Fibroblast of mammary gland (primary cell): ENCODE results near the gene SCGB2B2.

Experiments used
- DNase-seq: peaks from one replicate; pipeline ENCODE4 v3.0.0-alpha.2; 2010; ENCODE audit warnings: low read depth
- H3K4me3 ChIP-seq: 2 replicates; pipeline ENCODE4 v1.5.1; 2011; ENCODE audit warnings: low read depth, mild to moderate bottlenecking, low read length, moderate library complexity; ENCODE audit not compliant: control insufficient read depth
- TF ChIP-seq, protein P1 (sequence below): conservative IDR thresholded peaks from 2 replicates; pipeline ENCODE4 v1.5.1; 2011; ENCODE audit warnings: low read depth, low read length, inconsistent platforms; ENCODE audit not compliant: control insufficient read depth, insufficient read depth

The SCGB2B2 gene

DNA sequence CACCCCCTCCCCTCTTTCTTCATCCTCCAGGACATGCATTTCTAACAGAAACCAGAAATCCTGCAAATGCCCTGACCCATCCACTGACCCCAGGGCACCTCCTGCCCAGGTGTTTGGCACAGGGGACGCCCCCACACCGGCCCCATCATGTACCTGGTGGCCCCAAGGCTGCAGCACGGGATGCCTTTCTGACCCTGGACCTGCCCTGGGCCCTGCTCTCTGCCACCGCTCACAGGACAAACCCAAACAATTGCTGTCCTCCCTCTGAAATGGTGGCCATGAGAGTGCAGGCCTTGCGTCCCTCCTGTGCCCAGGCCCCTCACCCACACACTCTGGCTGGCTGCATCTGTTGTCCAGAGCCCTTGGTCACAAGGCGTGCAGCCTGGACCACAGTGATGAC lies 12.1 kb downstream of the SCGB2B2 start:
- DNase-seq: no peak
- TF ChIP-seq, protein P1, sequence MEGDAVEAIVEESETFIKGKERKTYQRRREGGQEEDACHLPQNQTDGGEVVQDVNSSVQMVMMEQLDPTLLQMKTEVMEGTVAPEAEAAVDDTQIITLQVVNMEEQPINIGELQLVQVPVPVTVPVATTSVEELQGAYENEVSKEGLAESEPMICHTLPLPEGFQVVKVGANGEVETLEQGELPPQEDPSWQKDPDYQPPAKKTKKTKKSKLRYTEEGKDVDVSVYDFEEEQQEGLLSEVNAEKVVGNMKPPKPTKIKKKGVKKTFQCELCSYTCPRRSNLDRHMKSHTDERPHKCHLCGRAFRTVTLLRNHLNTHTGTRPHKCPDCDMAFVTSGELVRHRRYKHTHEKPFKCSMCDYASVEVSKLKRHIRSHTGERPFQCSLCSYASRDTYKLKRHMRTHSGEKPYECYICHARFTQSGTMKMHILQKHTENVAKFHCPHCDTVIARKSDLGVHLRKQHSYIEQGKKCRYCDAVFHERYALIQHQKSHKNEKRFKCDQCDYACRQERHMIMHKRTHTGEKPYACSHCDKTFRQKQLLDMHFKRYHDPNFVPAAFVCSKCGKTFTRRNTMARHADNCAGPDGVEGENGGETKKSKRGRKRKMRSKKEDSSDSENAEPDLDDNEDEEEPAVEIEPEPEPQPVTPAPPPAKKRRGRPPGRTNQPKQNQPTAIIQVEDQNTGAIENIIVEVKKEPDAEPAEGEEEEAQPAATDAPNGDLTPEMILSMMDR: no peak
- no peak overlapping the region for H3K4me3 ChIP-seq

DNA sequence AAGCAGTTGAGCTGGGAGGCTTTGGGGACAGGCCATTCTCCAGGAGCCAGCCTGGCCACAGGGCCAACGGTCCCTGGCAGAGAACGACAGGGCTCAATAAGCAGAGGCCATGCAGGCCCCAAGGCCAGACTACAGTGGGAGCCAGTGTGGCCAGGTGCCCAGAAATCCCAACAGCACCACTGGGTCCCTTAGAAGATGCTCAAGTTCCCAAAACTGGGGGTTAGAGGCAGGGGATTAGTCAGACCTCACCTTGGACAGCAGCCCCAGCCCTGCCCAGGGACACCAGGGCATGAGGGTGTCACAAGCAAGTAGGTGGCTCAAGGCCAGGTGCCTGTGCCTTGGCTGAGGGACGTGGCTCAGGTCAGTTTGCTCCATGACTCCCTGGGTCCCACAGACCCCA lies 12.8 kb downstream of the SCGB2B2 start:
- no peak for DNase-seq
- no peak overlapping the region for H3K4me3 ChIP-seq
- TF ChIP-seq, protein P1: no peak

DNA sequence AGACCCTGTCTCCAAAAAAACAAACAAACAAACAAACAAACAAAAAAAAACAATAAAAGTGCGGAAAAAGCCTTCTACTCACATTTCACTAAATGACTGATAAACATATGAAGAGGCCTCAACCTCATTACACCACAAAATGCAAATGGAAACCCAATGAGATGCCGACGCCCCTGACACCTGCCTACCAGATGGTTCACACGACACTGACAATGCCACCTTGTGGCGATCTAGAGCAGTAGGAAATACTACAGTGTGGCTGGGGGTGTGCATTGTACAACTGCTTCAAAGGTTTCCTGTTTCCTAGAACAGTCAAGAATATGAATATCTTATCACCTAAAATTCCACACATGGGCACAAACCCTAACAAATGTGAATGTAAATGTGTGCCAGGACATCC lies 14.0 kb downstream of the SCGB2B2 start:
- TF ChIP-seq, protein P1: peak; percentile 22
- H3K4me3 ChIP-seq: no peak overlapping the region
- DNase-seq: peak; percentile 25

DNA sequence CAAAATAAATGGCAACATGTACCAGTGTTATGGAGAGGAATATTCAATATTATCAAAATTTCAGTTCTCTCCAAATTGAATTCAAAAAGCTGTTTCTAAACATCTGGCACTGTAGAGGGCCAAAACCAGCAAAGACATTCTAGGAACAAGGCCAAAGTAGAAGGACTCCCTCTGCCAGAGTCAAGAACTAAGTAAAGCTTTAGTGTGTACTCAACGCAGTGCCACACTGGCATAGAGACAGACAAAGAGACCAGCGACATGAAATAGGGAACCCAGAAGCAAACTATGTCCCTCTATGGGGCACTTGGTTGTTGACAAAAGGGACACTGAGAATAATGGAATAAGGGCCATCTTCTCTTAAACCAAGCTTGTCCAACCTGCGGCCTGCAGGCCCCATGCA lies 15.6 kb downstream of the SCGB2B2 start:
- TF ChIP-seq, protein P1: no peak
- no peak overlapping the region for H3K4me3 ChIP-seq
- DNase-seq: no peak

DNA sequence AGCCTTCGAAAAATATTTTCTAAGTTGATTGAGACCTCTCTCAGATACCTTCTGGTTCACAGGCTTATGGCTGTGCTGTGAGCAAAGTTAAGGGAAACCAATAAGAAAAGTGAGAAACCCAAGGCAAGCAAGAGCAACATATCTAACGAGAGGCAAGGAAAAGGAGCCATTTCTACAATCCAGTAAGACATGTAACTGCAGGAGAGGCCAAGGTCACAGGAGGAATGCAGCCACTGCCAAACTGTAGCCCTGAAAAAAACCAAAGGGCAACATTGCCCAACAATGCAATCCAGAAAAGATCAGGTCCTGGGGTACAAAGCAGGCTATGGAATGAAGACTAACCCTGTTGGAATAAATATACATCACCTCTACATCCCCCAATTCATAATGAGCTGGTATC lies 21.3 kb downstream of the SCGB2B2 start:
- no peak overlapping the region for H3K4me3 ChIP-seq
- TF ChIP-seq, protein P1: no peak
- no peak for DNase-seq

DNA sequence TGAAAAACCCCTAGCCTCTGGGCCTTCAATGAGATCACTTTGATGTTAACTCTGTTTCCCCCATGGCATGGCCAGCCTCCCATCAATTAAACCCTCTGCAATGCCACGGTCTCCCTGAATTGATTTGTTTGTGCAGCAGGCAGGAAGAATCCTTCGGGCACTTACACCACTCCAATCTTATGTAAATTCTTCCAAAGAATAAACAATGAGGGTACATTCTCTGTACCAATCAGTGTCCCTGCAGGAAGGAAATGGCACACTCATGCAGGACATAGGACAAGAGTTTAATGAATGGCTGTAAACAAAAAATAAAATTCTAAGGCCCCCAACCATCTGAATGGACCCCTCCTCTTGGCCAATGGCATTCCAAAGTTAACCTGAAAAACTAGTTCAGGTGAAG lies 22.2 kb downstream of the SCGB2B2 start:
- DNase-seq: no peak
- TF ChIP-seq, protein P1: no peak

DNA sequence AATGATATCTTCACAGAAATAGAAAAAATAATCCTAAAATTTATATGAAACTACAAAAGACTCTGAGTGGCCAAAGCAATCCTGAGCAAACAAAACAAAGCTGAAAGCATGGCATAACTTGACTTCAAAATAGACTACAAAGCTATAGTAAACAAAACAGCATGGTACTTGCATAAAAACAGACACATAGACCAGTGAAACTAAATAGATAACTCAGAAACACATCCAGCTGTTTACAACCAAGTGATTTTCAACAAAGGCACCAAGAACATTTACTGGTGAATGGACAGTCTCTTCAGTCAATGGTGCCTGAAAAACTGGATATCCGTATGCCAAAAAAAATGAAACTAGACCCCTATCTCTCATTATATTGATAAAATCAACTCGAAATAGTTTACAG lies 25.2 kb downstream of the SCGB2B2 start:
- H3K4me3 ChIP-seq: no peak overlapping the region

More for the DNA sequence above, 22.2 kb downstream of the SCGB2B2 start:
- no peak overlapping the region for H3K4me3 ChIP-seq

More for the DNA sequence above, 25.2 kb downstream of the SCGB2B2 start:
- TF ChIP-seq, protein P1: no peak
- DNase-seq: no peak
